Liver (tissue), 9 donors: ENCODE results near the gene TTLL12. TPM values are rescaled to one million over a fixed set of nuclear protein-coding genes. Genes with fewer than 3 reads are reported as not detected.

ENCODE experiments used
- DNase-seq: peaks from one replicate; pipeline ENCODE4 v3.0.0-alpha.2; 2017; ENCODE audit warnings: low spot score
- H3K27ac ChIP-seq, 2 donors: one replicate each; pipeline ENCODE4 v1.7.0; 2013; ENCODE audit warnings: inconsistent platforms in 2 of 2, low read length in 2 of 2, control low read depth in 1 of 2, low read depth in 1 of 2, mild to moderate bottlenecking in 1 of 2
- H3K27me3 ChIP-seq, 4 donors: one replicate each; pipeline versions ENCODE4 v1.6.1 to v1.7.0; 2013; ENCODE audit warnings: low read length in 3 of 4, inconsistent platforms in 1 of 4, mild to moderate bottlenecking in 1 of 4, moderate library complexity in 1 of 4; ENCODE audit not compliant: control insufficient read depth in 4 of 4, insufficient read depth in 4 of 4
- H3K36me3 ChIP-seq, 4 donors: one replicate each; pipeline versions ENCODE4 v1.6.1 to v1.7.0; 2013; ENCODE audit warnings: low read length in 3 of 4, mild to moderate bottlenecking in 3 of 4, low read depth in 1 of 4, moderate library complexity in 1 of 4; ENCODE audit not compliant: control insufficient read depth in 4 of 4, insufficient read depth in 3 of 4
- H3K4me1 ChIP-seq, 4 donors: one replicate each; pipeline versions ENCODE4 v1.6.1 to v1.7.0; 2013; ENCODE audit warnings: low read length in 3 of 4, mild to moderate bottlenecking in 3 of 4, moderate library complexity in 1 of 4; ENCODE audit not compliant: control insufficient read depth in 4 of 4, insufficient read depth in 4 of 4
- H3K4me3 ChIP-seq, 3 donors: one replicate each; pipeline versions ENCODE4 v1.6.1 to v1.7.0; 2013; ENCODE audit warnings: low read length in 3 of 3, control low read depth in 1 of 3, low read depth in 1 of 3, mild to moderate bottlenecking in 1 of 3
- H3K9ac ChIP-seq, 2 donors: one replicate each; pipeline ENCODE4 v1.7.0; 2013; ENCODE audit warnings: low read length in 2 of 2, mild to moderate bottlenecking in 2 of 2, moderate library complexity in 2 of 2, control low read depth in 1 of 2, low read depth in 1 of 2
- H3K9me3 ChIP-seq, 4 donors: one replicate each; pipeline versions ENCODE4 v1.6.1 to v1.7.0; 2013; ENCODE audit warnings: low read length in 3 of 4; ENCODE audit not compliant: control insufficient read depth in 4 of 4
- EGR1 ChIP-seq, 2 donors: IDR thresholded peaks; 2 replicates each; pipeline ENCODE4 v1.6.1; 2016 to 2018; ENCODE audit warnings: antibody characterized with exemption in 2 of 2, low read depth in 2 of 2
- FOXA2 ChIP-seq: IDR thresholded peaks from 2 replicates; pipeline ENCODE4 v1.6.1; 2016; ENCODE audit warnings: antibody characterized with exemption
- GABPA ChIP-seq, 2 donors: IDR thresholded peaks in 1 of 2; conservative IDR thresholded peaks in 1 of 2; 2 replicates each; pipeline ENCODE4 v1.6.1; 2016; ENCODE audit warnings: antibody characterized with exemption in 2 of 2, mild to moderate bottlenecking in 1 of 2, moderate library complexity in 1 of 2
- HNF4G ChIP-seq: IDR thresholded peaks from 2 replicates; pipeline ENCODE4 v1.6.1; 2016; ENCODE audit warnings: antibody characterized with exemption
- JUND ChIP-seq, 2 donors: IDR thresholded peaks; 2 replicates each; pipeline ENCODE4 v1.6.1; 2016; ENCODE audit warnings: antibody characterized with exemption in 2 of 2
- NR2F2 ChIP-seq: IDR thresholded peaks from 2 replicates; pipeline ENCODE4 v1.6.1; 2016; ENCODE audit warnings: antibody characterized with exemption
- SP1 ChIP-seq: IDR thresholded peaks from 2 replicates; pipeline ENCODE4 v1.6.1; 2018; ENCODE audit warnings: antibody characterized with exemption, mild to moderate bottlenecking
- TAF1 ChIP-seq: conservative IDR thresholded peaks from 2 replicates; pipeline ENCODE4 v1.6.1; 2016; ENCODE audit warnings: antibody characterized with exemption, mild to moderate bottlenecking
- YY1 ChIP-seq: IDR thresholded peaks from 2 replicates; pipeline ENCODE4 v1.6.1; 2016; ENCODE audit warnings: antibody characterized with exemption, mild to moderate bottlenecking
- WGBS: extraction: QIAGEN DNeasy Blood & Tissue Kit; methylation state at CpG from one replicate; pipeline ENCODE4 v1.1.7; 2013; 5-methylcytosine and 5-hydroxymethylcytosine counted together
- polyA plus RNA-seq, 2 donors: library from polyadenylated mRNA; stranded (reverse) in 1 of 2; unstranded in 1 of 2; fragments of 200-250 nt in 1 of 2; fragments of >200 nt in 1 of 2; fragmentation: Nextera tagmentation in 1 of 2; extraction: Ambion mirVana in 1 of 2; gene quantifications; one replicate each; pipeline versions ENCODE4 v1.2.1 to v1.2.3, GENCODE V29; 2013 to 2015
- total RNA-seq, 2 donors: library from RNA; depleted of rRNA; stranded (reverse); fragments of >200 nt; gene quantifications; one replicate each; pipeline ENCODE4 v1.2.3, GENCODE V29; 2014
- TF ChIP-seq, protein P1 (sequence below): fragments of 150-350 bp; IDR thresholded peaks from 2 replicates; pipeline ENCODE4 v1.5.1; 2017; ENCODE audit warnings: improper control_type of control experiment, low read depth, low read length; ENCODE audit not compliant: missing input control
- TF ChIP-seq, protein P2 (sequence below): IDR thresholded peaks from 2 replicates; pipeline ENCODE4 v1.6.1; 2016; ENCODE audit warnings: antibody characterized with exemption
- TF ChIP-seq, protein P3 (sequence below): IDR thresholded peaks from 2 replicates; pipeline ENCODE4 v1.6.1; 2016; ENCODE audit warnings: antibody characterized with exemption, mild to moderate bottlenecking
- TF ChIP-seq, protein P4 (sequence below): IDR thresholded peaks from 2 replicates; pipeline ENCODE4 v1.6.1; 2016; ENCODE audit warnings: antibody characterized with exemption
- donor health status: healthy.
- donor health status: healthy.
- donor health status: healthy.
- donor health status: healthy.
- donor health status: healthy.

Gene TTLL12
- total and polyA plus RNA-seq, 4 donors: 13.7 to 43.9 (median 20.5) TPM

DNA sequence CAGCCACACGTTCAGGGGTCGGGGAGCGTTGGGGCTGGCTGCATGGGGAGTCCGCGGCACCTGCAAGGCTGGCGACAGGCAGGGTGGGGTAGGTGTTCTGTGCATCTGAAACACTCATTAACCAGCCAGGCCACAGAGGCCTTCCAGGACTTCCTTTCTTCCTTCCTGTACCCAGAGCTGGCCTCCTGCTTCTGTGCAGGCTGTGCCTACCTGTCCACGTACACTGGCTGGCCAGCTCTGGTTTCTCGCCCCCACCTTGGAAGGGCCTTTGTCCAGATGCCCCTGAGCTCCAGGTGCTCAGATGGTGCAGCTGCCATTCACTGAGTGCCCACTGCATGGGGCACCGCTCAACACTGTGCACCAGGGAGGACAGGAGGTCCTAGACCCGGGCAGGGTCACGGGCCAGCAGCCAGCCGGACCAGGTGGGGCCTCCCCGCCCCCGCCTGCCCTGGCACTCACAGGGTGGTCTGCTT lies 15.9 kb downstream of the TTLL12 start:
- Histone ChIP-seq H3K4me1 (no peaks in the 10 kb centered on the region), H3K36me3 (peaks cover 14 to 61% (median 19%) of the 10 kb centered on the region in 4 donors), H3K27me3 (no peaks in the 10 kb centered on the region), H3K9me3 (no peaks in the 10 kb centered on the region), H3K9ac (no peak overlapping the region), H3K27ac (no peak overlapping the region), H3K4me3 (no peak overlapping the region)
- WGBS: 84% methylated on average over 14 of the region's 14 CpGs
- no peak for DNase-seq
- no peak for TF ChIP-seq GABPA (IDR thresholded peaks at IDR 0.05 in 1 of 2, conservative IDR thresholded peaks at IDR 0.05 in 1 of 2)
- TF ChIP-seq, protein P1, sequence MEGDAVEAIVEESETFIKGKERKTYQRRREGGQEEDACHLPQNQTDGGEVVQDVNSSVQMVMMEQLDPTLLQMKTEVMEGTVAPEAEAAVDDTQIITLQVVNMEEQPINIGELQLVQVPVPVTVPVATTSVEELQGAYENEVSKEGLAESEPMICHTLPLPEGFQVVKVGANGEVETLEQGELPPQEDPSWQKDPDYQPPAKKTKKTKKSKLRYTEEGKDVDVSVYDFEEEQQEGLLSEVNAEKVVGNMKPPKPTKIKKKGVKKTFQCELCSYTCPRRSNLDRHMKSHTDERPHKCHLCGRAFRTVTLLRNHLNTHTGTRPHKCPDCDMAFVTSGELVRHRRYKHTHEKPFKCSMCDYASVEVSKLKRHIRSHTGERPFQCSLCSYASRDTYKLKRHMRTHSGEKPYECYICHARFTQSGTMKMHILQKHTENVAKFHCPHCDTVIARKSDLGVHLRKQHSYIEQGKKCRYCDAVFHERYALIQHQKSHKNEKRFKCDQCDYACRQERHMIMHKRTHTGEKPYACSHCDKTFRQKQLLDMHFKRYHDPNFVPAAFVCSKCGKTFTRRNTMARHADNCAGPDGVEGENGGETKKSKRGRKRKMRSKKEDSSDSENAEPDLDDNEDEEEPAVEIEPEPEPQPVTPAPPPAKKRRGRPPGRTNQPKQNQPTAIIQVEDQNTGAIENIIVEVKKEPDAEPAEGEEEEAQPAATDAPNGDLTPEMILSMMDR: no peak
- TF ChIP-seq SP1: no peak
- no peak for TF ChIP-seq YY1

DNA sequence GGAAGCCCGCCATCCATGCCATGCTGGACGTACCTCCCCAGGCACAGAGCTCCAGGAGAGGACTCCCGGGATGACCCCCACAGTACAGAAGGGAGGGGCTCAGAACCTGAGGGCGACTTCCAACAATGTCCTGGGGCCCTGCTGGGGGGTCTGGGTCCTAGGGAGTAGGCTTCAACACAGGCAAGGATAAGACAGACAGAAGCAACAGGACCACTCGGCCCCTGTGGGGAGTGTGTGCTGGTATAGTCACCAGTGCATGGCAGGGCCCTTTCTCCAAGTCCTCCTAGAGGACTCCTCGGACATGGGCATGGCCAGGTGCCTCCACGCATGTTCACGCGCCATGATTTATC lies 16.8 kb downstream of the TTLL12 start:
- no peaks in the 10 kb centered on the region for H3K9me3 ChIP-seq
- H3K27me3 ChIP-seq: no peaks in the 10 kb centered on the region
- no peaks in the 10 kb centered on the region for H3K4me1 ChIP-seq
- H3K9ac ChIP-seq: no peak overlapping the region
- TF ChIP-seq, protein P2, sequence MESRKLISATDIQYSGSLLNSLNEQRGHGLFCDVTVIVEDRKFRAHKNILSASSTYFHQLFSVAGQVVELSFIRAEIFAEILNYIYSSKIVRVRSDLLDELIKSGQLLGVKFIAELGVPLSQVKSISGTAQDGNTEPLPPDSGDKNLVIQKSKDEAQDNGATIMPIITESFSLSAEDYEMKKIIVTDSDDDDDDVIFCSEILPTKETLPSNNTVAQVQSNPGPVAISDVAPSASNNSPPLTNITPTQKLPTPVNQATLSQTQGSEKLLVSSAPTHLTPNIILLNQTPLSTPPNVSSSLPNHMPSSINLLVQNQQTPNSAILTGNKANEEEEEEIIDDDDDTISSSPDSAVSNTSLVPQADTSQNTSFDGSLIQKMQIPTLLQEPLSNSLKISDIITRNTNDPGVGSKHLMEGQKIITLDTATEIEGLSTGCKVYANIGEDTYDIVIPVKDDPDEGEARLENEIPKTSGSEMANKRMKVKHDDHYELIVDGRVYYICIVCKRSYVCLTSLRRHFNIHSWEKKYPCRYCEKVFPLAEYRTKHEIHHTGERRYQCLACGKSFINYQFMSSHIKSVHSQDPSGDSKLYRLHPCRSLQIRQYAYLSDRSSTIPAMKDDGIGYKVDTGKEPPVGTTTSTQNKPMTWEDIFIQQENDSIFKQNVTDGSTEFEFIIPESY: no peak
- TF ChIP-seq YY1: no peak
- TF ChIP-seq, protein P3, sequence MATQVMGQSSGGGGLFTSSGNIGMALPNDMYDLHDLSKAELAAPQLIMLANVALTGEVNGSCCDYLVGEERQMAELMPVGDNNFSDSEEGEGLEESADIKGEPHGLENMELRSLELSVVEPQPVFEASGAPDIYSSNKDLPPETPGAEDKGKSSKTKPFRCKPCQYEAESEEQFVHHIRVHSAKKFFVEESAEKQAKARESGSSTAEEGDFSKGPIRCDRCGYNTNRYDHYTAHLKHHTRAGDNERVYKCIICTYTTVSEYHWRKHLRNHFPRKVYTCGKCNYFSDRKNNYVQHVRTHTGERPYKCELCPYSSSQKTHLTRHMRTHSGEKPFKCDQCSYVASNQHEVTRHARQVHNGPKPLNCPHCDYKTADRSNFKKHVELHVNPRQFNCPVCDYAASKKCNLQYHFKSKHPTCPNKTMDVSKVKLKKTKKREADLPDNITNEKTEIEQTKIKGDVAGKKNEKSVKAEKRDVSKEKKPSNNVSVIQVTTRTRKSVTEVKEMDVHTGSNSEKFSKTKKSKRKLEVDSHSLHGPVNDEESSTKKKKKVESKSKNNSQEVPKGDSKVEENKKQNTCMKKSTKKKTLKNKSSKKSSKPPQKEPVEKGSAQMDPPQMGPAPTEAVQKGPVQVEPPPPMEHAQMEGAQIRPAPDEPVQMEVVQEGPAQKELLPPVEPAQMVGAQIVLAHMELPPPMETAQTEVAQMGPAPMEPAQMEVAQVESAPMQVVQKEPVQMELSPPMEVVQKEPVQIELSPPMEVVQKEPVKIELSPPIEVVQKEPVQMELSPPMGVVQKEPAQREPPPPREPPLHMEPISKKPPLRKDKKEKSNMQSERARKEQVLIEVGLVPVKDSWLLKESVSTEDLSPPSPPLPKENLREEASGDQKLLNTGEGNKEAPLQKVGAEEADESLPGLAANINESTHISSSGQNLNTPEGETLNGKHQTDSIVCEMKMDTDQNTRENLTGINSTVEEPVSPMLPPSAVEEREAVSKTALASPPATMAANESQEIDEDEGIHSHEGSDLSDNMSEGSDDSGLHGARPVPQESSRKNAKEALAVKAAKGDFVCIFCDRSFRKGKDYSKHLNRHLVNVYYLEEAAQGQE: no peak
- TF ChIP-seq NR2F2: no peak
- TF ChIP-seq SP1: no peak
- TF ChIP-seq FOXA2: no peak
- TF ChIP-seq TAF1: no peak
- no peak for TF ChIP-seq EGR1 (IDR thresholded peaks at IDR 0.05; ENCODE audit: low read depth in 2 of 2)
- TF ChIP-seq, protein P1: no peak
- TF ChIP-seq, protein P4, sequence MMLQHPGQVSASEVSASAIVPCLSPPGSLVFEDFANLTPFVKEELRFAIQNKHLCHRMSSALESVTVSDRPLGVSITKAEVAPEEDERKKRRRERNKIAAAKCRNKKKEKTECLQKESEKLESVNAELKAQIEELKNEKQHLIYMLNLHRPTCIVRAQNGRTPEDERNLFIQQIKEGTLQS: no peak
- no peak for TF ChIP-seq HNF4G
- TF ChIP-seq GABPA (IDR thresholded peaks at IDR 0.05 in 1 of 2, conservative IDR thresholded peaks at IDR 0.05 in 1 of 2): no peak
- TF ChIP-seq JUND (IDR thresholded peaks at IDR 0.05): no peak
- no peak overlapping the region for H3K27ac ChIP-seq
- H3K36me3 ChIP-seq: peaks cover 14 to 54% (median 19%) of the 10 kb centered on the region in 4 donors
- DNase-seq: no peak
- 96% methylated on average over 9 of the region's 9 CpGs for WGBS
- H3K4me3 ChIP-seq: no peak overlapping the region
